GM23338 (cell line): Measurements from ENCODE around the gene ARMCX4. TPM values are rescaled to one million over a fixed set of nuclear protein-coding genes. Genes with fewer than 3 reads are reported as not detected.

Experiments used
- ATAC-seq: fragments of 200-7000 bp; cut with Tn5 transposase; 3 replicates; pipeline ENCODE4 v1.9.1; 2020
- DNase-seq: peaks from one replicate; pipeline ENCODE4 v3.0.0-alpha.2; 2015; ENCODE audit warnings: low spot score
- H2AFZ ChIP-seq: fragments of 200-600 bp; sonication (generic); 2 replicates; pipeline ENCODE4 v1.8.0; 2016; ENCODE audit warnings: antibody characterized with exemption, mild to moderate bottlenecking, moderate library complexity
- H3F3A ChIP-seq: fragments of 200-600 bp; sonication (generic); replicated peaks from 2 replicates; pipeline ENCODE4 v1.8.0; 2017; ENCODE audit warnings: antibody characterized with exemption, mixed run types, low read depth
- H3K27ac ChIP-seq: fragments of 200-600 bp; sonication (generic); 2 replicates; pipeline ENCODE4 v1.6.1; 2016; ENCODE audit warnings: low read depth
- H3K27me3 ChIP-seq: fragments of 200-600 bp; sonication (generic); 2 replicates; pipeline ENCODE4 v1.8.0; 2016; ENCODE audit warnings: mild to moderate bottlenecking, mixed run types, moderate library complexity; ENCODE audit not compliant: insufficient read depth
- H3K36me3 ChIP-seq: fragments of 200-600 bp; sonication (generic); 2 replicates; pipeline ENCODE4 v1.8.0; 2016; ENCODE audit warnings: mild to moderate bottlenecking; ENCODE audit not compliant: insufficient read depth
- H3K4me1 ChIP-seq: fragments of 200-600 bp; sonication (generic); 2 replicates; pipeline ENCODE4 v1.8.0; 2016; ENCODE audit warnings: mild to moderate bottlenecking, moderate library complexity; ENCODE audit not compliant: insufficient read depth
- H3K4me2 ChIP-seq: fragments of 200-600 bp; sonication (generic); 2 replicates; pipeline ENCODE4 v1.7.1; 2017; ENCODE audit warnings: mixed run types
- H3K4me3 ChIP-seq: fragments of 200-600 bp; sonication (generic); 2 replicates; pipeline ENCODE4 v1.6.1; 2016; ENCODE audit warnings: mixed run types
- H3K79me2 ChIP-seq: fragments of 200-600 bp; sonication (generic); replicated peaks from 2 replicates; pipeline ENCODE4 v1.8.0; 2017; ENCODE audit warnings: mild to moderate bottlenecking; ENCODE audit not compliant: insufficient read depth
- H3K9me2 ChIP-seq: fragments of 200-600 bp; sonication (generic); 2 replicates; pipeline ENCODE4 v1.8.0; 2017; ENCODE audit not compliant: insufficient read depth
- H4K20me1 ChIP-seq: fragments of 200-600 bp; sonication (generic); replicated peaks from 2 replicates; pipeline ENCODE4 v1.8.0; 2017; ENCODE audit warnings: mild to moderate bottlenecking; ENCODE audit not compliant: insufficient read depth
- H3K27ac Mint-ChIP-seq: 2 replicates; pipeline ENCODE4 v1.8.0; 2020; ENCODE audit warnings: inconsistent platforms, mild to moderate bottlenecking, moderate library complexity, mixed read lengths
- H3K27me3 Mint-ChIP-seq: 3 replicates; pipeline ENCODE4 v1.8.0; 2022; ENCODE audit warnings: low read depth, mild to moderate bottlenecking, moderate library complexity, mixed read lengths, inconsistent platforms; ENCODE audit not compliant: insufficient read depth, poor library complexity
- H3K36me3 Mint-ChIP-seq: 3 replicates; pipeline ENCODE4 v1.8.0; 2021; ENCODE audit warnings: low read depth, mild to moderate bottlenecking, inconsistent platforms, moderate library complexity, mixed read lengths
- H3K4me1 Mint-ChIP-seq: 3 replicates; pipeline ENCODE4 v1.8.0; 2020; ENCODE audit warnings: mild to moderate bottlenecking, inconsistent platforms, mixed read lengths
- H3K4me3 Mint-ChIP-seq: 3 replicates; pipeline ENCODE4 v1.8.0; 2021; ENCODE audit warnings: moderate library complexity, mild to moderate bottlenecking, inconsistent platforms, mixed read lengths
- H3K9me3 Mint-ChIP-seq: 3 replicates; pipeline ENCODE4 v1.8.0; 2020; ENCODE audit warnings: moderate library complexity, mild to moderate bottlenecking, inconsistent platforms, mixed read lengths
- CTCF ChIP-seq, 2 experiments: fragments of 200-600 bp in 1 of 2; sonication (generic) in 1 of 2; conservative IDR thresholded peaks; 2 replicates each; pipeline versions ENCODE4 v1.5.1 to v1.6.1; 2016 to 2017; ENCODE audit warnings: antibody characterized with exemption in 2 of 2, low read depth in 2 of 2, mild to moderate bottlenecking in 2 of 2, moderate library complexity in 1 of 2
- EZH2phosphoT487 ChIP-seq: fragments of 200-600 bp; sonication (generic); IDR thresholded peaks from one replicate; pipeline ENCODE4 v1.8.1; 2018; ENCODE audit warnings: antibody characterized with exemption; ENCODE audit not compliant: unreplicated experiment
- STAT1 ChIP-seq: IDR thresholded peaks from one replicate; pipeline ENCODE4 v1.6.1; 2016; ENCODE audit warnings: antibody characterized with exemption; ENCODE audit not compliant: unreplicated experiment
- polyA plus RNA-seq: library from polyadenylated mRNA; unstranded; fragments of >200 nt; fragmentation: Nextera tagmentation; extraction: Ambion mirVana; gene quantifications from 2 replicates; pipeline ENCODE4 v1.2.1, GENCODE V29; 2016
- total RNA-seq: library from RNA; depleted of rRNA; stranded (reverse); fragments of >200 nt; shearing (Covaris generic); gene quantifications from 2 replicates; pipeline ENCODE4 v1.2.3, GENCODE V29; 2014
- TF ChIP-seq, protein P1 (sequence below): fragments of 250-450 bp; sonication (Bioruptor Pico); IDR thresholded peaks from 2 replicates; pipeline ENCODE4 v1.5.0; 2020; ENCODE audit warnings: mild to moderate bottlenecking, moderate library complexity

ARMCX4 gene
- total and polyA plus RNA-seq, 2 experiments from 2014 or later, result 11.9 to 13.3 TPM

GRCh38 chrX:101452056-101452455 lies 33.2 kb upstream of the ARMCX4 start (continued):
- TF ChIP-seq, protein P1, sequence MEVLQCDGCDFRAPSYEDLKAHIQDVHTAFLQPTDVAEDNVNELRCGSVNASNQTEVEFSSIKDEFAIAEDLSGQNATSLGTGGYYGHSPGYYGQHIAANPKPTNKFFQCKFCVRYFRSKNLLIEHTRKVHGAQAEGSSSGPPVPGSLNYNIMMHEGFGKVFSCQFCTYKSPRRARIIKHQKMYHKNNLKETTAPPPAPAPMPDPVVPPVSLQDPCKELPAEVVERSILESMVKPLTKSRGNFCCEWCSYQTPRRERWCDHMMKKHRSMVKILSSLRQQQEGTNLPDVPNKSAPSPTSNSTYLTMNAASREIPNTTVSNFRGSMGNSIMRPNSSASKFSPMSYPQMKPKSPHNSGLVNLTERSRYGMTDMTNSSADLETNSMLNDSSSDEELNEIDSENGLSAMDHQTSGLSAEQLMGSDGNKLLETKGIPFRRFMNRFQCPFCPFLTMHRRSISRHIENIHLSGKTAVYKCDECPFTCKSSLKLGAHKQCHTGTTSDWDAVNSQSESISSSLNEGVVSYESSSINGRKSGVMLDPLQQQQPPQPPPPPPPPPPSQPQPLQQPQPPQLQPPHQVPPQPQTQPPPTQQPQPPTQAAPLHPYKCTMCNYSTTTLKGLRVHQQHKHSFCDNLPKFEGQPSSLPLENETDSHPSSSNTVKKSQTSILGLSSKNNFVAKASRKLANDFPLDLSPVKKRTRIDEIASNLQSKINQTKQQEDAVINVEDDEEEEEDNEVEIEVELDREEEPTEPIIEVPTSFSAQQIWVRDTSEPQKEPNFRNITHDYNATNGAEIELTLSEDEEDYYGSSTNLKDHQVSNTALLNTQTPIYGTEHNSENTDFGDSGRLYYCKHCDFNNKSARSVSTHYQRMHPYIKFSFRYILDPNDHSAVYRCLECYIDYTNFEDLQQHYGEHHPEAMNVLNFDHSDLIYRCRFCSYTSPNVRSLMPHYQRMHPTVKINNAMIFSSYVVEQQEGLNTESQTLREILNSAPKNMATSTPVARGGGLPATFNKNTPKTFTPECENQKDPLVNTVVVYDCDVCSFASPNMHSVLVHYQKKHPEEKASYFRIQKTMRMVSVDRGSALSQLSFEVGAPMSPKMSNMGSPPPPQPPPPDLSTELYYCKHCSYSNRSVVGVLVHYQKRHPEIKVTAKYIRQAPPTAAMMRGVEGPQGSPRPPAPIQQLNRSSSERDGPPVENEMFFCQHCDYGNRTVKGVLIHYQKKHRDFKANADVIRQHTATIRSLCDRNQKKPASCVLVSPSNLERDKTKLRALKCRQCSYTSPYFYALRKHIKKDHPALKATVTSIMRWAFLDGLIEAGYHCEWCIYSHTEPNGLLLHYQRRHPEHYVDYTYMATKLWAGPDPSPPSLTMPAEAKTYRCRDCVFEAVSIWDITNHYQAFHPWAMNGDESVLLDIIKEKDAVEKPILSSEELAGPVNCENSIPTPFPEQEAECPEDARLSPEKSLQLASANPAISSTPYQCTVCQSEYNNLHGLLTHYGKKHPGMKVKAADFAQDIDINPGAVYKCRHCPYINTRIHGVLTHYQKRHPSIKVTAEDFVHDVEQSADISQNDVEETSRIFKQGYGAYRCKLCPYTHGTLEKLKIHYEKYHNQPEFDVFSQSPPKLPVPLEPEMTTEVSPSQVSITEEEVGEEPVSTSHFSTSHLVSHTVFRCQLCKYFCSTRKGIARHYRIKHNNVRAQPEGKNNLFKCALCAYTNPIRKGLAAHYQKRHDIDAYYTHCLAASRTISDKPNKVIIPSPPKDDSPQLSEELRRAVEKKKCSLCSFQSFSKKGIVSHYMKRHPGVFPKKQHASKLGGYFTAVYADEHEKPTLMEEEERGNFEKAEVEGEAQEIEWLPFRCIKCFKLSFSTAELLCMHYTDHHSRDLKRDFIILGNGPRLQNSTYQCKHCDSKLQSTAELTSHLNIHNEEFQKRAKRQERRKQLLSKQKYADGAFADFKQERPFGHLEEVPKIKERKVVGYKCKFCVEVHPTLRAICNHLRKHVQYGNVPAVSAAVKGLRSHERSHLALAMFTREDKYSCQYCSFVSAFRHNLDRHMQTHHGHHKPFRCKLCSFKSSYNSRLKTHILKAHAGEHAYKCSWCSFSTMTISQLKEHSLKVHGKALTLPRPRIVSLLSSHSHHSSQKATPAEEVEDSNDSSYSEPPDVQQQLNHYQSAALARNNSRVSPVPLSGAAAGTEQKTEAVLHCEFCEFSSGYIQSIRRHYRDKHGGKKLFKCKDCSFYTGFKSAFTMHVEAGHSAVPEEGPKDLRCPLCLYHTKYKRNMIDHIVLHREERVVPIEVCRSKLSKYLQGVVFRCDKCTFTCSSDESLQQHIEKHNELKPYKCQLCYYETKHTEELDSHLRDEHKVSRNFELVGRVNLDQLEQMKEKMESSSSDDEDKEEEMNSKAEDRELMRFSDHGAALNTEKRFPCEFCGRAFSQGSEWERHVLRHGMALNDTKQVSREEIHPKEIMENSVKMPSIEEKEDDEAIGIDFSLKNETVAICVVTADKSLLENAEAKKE (CRISPR knock-in tag), result no peak
- no peak for TF ChIP-seq EZH2phosphoT487
- TF ChIP-seq STAT1, result no peak
- TF ChIP-seq CTCF (conservative IDR thresholded peaks at IDR 0.05; ENCODE audit: low read depth in 2 of 2), result no peak

DNA sequence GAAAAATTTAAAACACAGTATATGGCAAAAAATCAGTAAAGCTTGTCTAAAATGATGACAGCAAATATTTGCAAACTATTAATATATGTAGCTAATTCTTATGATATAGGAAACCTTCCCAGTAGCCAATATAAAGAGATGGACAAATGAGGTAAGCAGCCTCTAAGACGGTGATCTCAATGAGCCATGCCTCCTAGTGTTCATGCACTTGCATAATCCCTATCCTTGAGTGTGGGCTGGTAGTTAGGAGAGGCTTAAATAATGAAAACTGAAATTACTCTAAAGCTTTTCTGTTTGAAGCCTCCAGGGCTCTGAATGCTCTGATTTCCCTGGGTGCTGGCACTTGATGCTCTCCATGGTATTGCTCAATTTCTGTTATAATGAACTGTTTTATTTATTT lies 24.6 kb upstream of the ARMCX4 start:
- DNase-seq (no peak), ATAC-seq (no peak)
- no peaks in the 10 kb centered on the region for H3K9me3 Mint-ChIP-seq
- H3F3A ChIP-seq, result no peaks in the 10 kb centered on the region
- no peaks in the 10 kb centered on the region for H3K4me1 Mint-ChIP-seq
- no peaks in the 10 kb centered on the region for H3K36me3 ChIP-seq
- no peaks in the 10 kb centered on the region for H3K79me2 ChIP-seq
- H3K4me2 ChIP-seq, result no peak overlapping the region
- H3K4me3 ChIP-seq, result no peak overlapping the region
- H3K36me3 Mint-ChIP-seq, result peaks cover 5% of the 10 kb centered on the region; the same call in 2 of the 3 replicates
- H3K27ac Mint-ChIP-seq, result no peak overlapping the region
- H3K9me2 ChIP-seq, result no peaks in the 10 kb centered on the region
- H3K27me3 Mint-ChIP-seq, result no peaks in the 10 kb centered on the region
- H3K4me1 ChIP-seq, result no peaks in the 10 kb centered on the region
- H2AFZ ChIP-seq, result no peak overlapping the region
- H3K27ac ChIP-seq, result no peak overlapping the region
- H4K20me1 ChIP-seq, result no peaks in the 10 kb centered on the region
- no peak overlapping the region for H3K4me3 Mint-ChIP-seq
- no peaks in the 10 kb centered on the region for H3K27me3 ChIP-seq
- TF ChIP-seq, protein P1 (CRISPR knock-in tag), result no peak
